ENCODE data around the gene PSMB7. TPM values are rescaled to one million over a fixed set of nuclear protein-coding genes. Genes with fewer than 3 reads are reported as not detected.
A peak's percentile ranks its signal among the peaks of the same experiment; 100 is the strongest.

PSMB7 gene
- polyA plus RNA-seq, 4 donors, result 139 to 221 (median 189) TPM

- 66 to 77% (median 71%) methylated on average over 15 of the region's 15 CpGs for WGBS, 3 donors
- Histone ChIP-seq H3K36me3 (ENCODE audit: control insufficient read depth in 3 of 3, insufficient read depth in 2 of 3, low read depth in 1 of 3, low read length in 3 of 3) (peaks cover 11 to 36% (median 12%) of the 10 kb centered on the region in 3 donors), H3K27ac (ENCODE audit: low read depth in 1 of 3, low read length in 2 of 3) (peak overlapping the region in 1 of 3 donors; percentile 17), H3K9me3 (ENCODE audit: control insufficient read depth in 2 of 2, insufficient read depth in 1 of 2, low read depth in 1 of 2, low read length in 1 of 2) (no peaks in the 10 kb centered on the region), H3K27me3 (ENCODE audit: control insufficient read depth in 3 of 3, insufficient read depth in 3 of 3, low read length in 3 of 3) (no peaks in the 10 kb centered on the region), H3K4me1 (ENCODE audit: control insufficient read depth in 3 of 3, insufficient read depth in 2 of 3, low read depth in 1 of 3, low read length in 2 of 3) (no peaks in the 10 kb centered on the region), H3K4me3 (ENCODE audit: low read depth in 1 of 3, low read length in 3 of 3) (no peak overlapping the region)
- DNase-seq (no peak), FAIRE-seq (no peak)
These were observed 15.0 kb downstream of the PSMB7 start for GRCh38 chr9:124399968-124400940.

DNA sequence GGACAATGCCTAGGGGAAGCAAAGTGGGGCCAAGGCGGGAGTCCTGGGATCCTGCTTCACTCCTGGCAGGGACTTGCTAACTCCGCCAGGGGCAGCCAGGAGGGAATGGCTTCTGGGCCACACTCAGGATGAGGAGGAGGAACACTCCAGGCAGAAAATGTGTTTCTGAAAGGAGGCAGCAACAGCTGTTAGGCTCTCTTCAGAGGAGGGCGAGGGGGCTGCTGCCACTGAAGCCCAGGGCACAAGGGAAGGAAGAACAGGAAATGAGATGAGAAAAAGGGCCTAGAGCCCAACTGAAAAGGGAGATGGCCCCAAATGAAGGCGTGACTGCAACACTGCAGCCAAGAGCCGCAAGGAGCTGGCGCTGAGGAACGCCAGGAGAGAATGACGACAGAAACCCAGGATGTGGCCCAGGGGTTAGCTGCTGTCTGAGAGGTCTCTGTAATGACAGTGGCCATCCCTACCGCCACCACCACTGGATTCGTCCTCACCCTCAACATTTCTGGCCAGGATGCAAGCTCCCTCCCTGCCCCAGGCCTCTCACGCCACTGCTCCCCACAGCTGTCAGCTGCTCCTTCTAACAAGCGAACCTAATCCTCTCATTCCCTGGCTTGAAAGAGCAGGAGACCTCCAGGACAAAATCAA is 15.8 kb downstream of the PSMB7 start:
- H3K9me3 ChIP-seq (ENCODE audit: control insufficient read depth in 2 of 2, insufficient read depth in 1 of 2, low read depth in 1 of 2, low read length in 1 of 2), result no peaks in the 10 kb centered on the region
- peak overlapping the region in 1 of 3 donors; percentile 33 for H3K27ac ChIP-seq (ENCODE audit: low read depth in 1 of 3, low read length in 2 of 3)
- H3K4me3 ChIP-seq (ENCODE audit: low read depth in 1 of 3, low read length in 3 of 3), result no peak overlapping the region
- DNase-seq (no peak), FAIRE-seq (no peak)
- no peaks in the 10 kb centered on the region for H3K4me1 ChIP-seq (ENCODE audit: control insufficient read depth in 3 of 3, insufficient read depth in 2 of 3, low read depth in 1 of 3, low read length in 2 of 3)
- H3K36me3 ChIP-seq (ENCODE audit: control insufficient read depth in 3 of 3, insufficient read depth in 2 of 3, low read depth in 1 of 3, low read length in 3 of 3), result peaks cover 8 to 33% (median 10%) of the 10 kb centered on the region in 3 donors
- no peaks in the 10 kb centered on the region for H3K27me3 ChIP-seq (ENCODE audit: control insufficient read depth in 3 of 3, insufficient read depth in 3 of 3, low read length in 3 of 3)
- WGBS, 3 donors, result 70 to 90% (median 88%) methylated on average over 12 of the region's 12 CpGs

GRCh38 chr9:124398191-124398935 is 16.9 kb downstream of the PSMB7 start:
- Histone ChIP-seq H3K9me3 (ENCODE audit: control insufficient read depth in 2 of 2, insufficient read depth in 1 of 2, low read depth in 1 of 2, low read length in 1 of 2) (no peaks in the 10 kb centered on the region), H3K4me3 (ENCODE audit: low read depth in 1 of 3, low read length in 3 of 3) (no peak overlapping the region), H3K27me3 (ENCODE audit: control insufficient read depth in 3 of 3, insufficient read depth in 3 of 3, low read length in 3 of 3) (no peaks in the 10 kb centered on the region), H3K27ac (ENCODE audit: low read depth in 1 of 3, low read length in 2 of 3) (no peak overlapping the region), H3K4me1 (ENCODE audit: control insufficient read depth in 3 of 3, insufficient read depth in 2 of 3, low read depth in 1 of 3, low read length in 2 of 3) (no peaks in the 10 kb centered on the region), H3K36me3 (ENCODE audit: control insufficient read depth in 3 of 3, insufficient read depth in 2 of 3, low read depth in 1 of 3, low read length in 3 of 3) (peaks cover 4 to 30% (median 9%) of the 10 kb centered on the region in 3 donors)
- DNase-seq (no peak), FAIRE-seq (no peak)
- WGBS, 3 donors, result 85 to 86% (median 85%) methylated on average over 8 of the region's 8 CpGs

GRCh38 chr9:124395826-124396225 is 19.4 kb downstream of the PSMB7 start:
- H3K27me3 ChIP-seq (ENCODE audit: control insufficient read depth in 3 of 3, insufficient read depth in 3 of 3, low read length in 3 of 3), result no peaks in the 10 kb centered on the region

DNA sequence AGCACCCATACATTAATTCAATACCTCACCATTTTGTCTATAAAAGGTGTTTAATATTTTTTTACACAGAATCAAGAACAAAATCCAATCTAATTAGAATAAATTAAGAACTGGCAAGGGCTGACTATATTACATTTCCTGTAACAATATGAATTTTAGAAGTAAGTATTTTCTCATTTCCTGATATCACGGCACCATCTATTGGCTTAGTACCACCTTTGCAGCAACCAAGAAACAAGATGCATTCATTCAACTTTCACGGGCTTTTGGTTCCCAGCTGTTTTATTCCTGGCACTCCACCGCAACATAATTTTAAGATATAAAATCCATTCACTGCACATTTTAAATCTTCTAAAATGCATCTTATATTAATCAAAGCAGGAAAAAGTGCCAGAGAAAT is 20.6 kb downstream of the PSMB7 start:
- Histone ChIP-seq H3K4me3 (ENCODE audit: low read depth in 1 of 3, low read length in 3 of 3) (no peak overlapping the region), H3K27me3 (ENCODE audit: control insufficient read depth in 3 of 3, insufficient read depth in 3 of 3, low read length in 3 of 3) (no peaks in the 10 kb centered on the region), H3K9me3 (ENCODE audit: control insufficient read depth in 2 of 2, insufficient read depth in 1 of 2, low read depth in 1 of 2, low read length in 1 of 2) (no peaks in the 10 kb centered on the region), H3K4me1 (ENCODE audit: control insufficient read depth in 3 of 3, insufficient read depth in 2 of 3, low read depth in 1 of 3, low read length in 2 of 3) (peaks cover 0 to 7% (median 4%) of the 10 kb centered on the region in 3 donors), H3K36me3 (ENCODE audit: control insufficient read depth in 3 of 3, insufficient read depth in 2 of 3, low read depth in 1 of 3, low read length in 3 of 3) (peaks cover 0 to 21% (median 3%) of the 10 kb centered on the region in 3 donors), H3K27ac (ENCODE audit: low read depth in 1 of 3, low read length in 2 of 3) (no peak overlapping the region)
- DNase-seq (no peak), FAIRE-seq (no peak)
- WGBS, 3 donors, result 80 to 83% (median 81%) methylated on average over 3 of the region's 3 CpGs

More at GRCh38 chr9:124395826-124396225, 19.4 kb downstream of the PSMB7 start:
- Histone ChIP-seq H3K27ac (ENCODE audit: low read depth in 1 of 3, low read length in 2 of 3) (no peak overlapping the region), H3K4me3 (ENCODE audit: low read depth in 1 of 3, low read length in 3 of 3) (no peak overlapping the region), H3K36me3 (ENCODE audit: control insufficient read depth in 3 of 3, insufficient read depth in 2 of 3, low read depth in 1 of 3, low read length in 3 of 3) (peaks cover 0 to 28% (median 3%) of the 10 kb centered on the region in 3 donors), H3K9me3 (ENCODE audit: control insufficient read depth in 2 of 2, insufficient read depth in 1 of 2, low read depth in 1 of 2, low read length in 1 of 2) (no peaks in the 10 kb centered on the region), H3K4me1 (ENCODE audit: control insufficient read depth in 3 of 3, insufficient read depth in 2 of 3, low read depth in 1 of 3, low read length in 2 of 3) (peaks cover 0 to 4% (median 2%) of the 10 kb centered on the region in 3 donors)
- 86 to 95% (median 87%) methylated on average over 4 of the region's 4 CpGs for WGBS, 3 donors
- FAIRE-seq (no peak), DNase-seq (no peak)

GRCh38 chr9:124394167-124394566 is 21.1 kb downstream of the PSMB7 start:
- FAIRE-seq (no peak), DNase-seq (no peak)
- Histone ChIP-seq H3K36me3 (ENCODE audit: control insufficient read depth in 3 of 3, insufficient read depth in 2 of 3, low read depth in 1 of 3, low read length in 3 of 3) (peaks cover 0 to 20% (median 3%) of the 10 kb centered on the region in 3 donors), H3K4me3 (ENCODE audit: low read depth in 1 of 3, low read length in 3 of 3) (no peak overlapping the region), H3K9me3 (ENCODE audit: control insufficient read depth in 2 of 2, insufficient read depth in 1 of 2, low read depth in 1 of 2, low read length in 1 of 2) (no peaks in the 10 kb centered on the region), H3K27me3 (ENCODE audit: control insufficient read depth in 3 of 3, insufficient read depth in 3 of 3, low read length in 3 of 3) (no peaks in the 10 kb centered on the region), H3K4me1 (ENCODE audit: control insufficient read depth in 3 of 3, insufficient read depth in 2 of 3, low read depth in 1 of 3, low read length in 2 of 3) (peaks cover 0 to 7% (median 4%) of the 10 kb centered on the region in 3 donors), H3K27ac (ENCODE audit: low read depth in 1 of 3, low read length in 2 of 3) (no peak overlapping the region)
- WGBS, 3 donors, result 66 to 68% (median 67%) methylated on average over 2 of the region's 2 CpGs

DNA sequence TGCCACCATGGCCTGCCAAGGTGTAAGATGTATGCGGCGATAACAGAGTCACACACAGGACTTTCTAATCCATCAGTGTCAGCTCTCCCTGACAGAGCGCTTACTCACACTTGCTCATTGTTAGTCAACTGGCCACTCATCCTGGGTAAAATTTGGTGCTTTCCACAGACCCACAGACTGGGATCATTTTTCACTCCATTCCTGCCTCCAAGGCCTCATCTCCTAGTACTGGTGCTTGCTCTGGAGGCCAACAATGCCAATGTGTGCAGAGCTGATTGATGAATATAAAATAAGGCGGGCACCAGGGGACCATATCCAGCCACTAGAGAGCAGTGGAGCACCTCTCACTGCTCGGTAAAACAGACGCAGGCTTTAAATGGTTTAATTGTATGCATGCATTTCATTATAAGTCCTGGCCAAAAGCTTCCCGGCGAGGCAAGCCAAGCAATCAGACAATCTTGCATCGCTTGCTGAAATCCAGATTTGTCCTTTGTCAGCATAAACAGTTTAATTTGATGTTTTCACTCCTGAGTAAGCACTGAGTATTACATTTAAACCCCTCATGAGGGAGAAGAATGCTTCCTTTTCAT is 22.3 kb downstream of the PSMB7 start:
- DNase-seq (no peak), FAIRE-seq (no peak)
- Histone ChIP-seq H3K36me3 (ENCODE audit: control insufficient read depth in 3 of 3, insufficient read depth in 2 of 3, low read depth in 1 of 3, low read length in 3 of 3) (peaks cover 0 to 24% (median 3%) of the 10 kb centered on the region in 3 donors), H3K27ac (ENCODE audit: low read depth in 1 of 3, low read length in 2 of 3) (no peak overlapping the region), H3K4me3 (ENCODE audit: low read depth in 1 of 3, low read length in 3 of 3) (no peak overlapping the region), H3K4me1 (ENCODE audit: control insufficient read depth in 3 of 3, insufficient read depth in 2 of 3, low read depth in 1 of 3, low read length in 2 of 3) (peaks cover 2 to 7% (median 4%) of the 10 kb centered on the region in 3 donors), H3K27me3 (ENCODE audit: control insufficient read depth in 3 of 3, insufficient read depth in 3 of 3, low read length in 3 of 3) (no peaks in the 10 kb centered on the region), H3K9me3 (ENCODE audit: control insufficient read depth in 2 of 2, insufficient read depth in 1 of 2, low read depth in 1 of 2, low read length in 1 of 2) (no peaks in the 10 kb centered on the region)
- whole genome bisulfite sequencing, 3 donors, result 74 to 83% (median 80%) methylated on average over 9 of the region's 9 CpGs

Measured in small intestine (tissue), 7 donors.